ENCODE measurements around the gene ACADS. TPM values are rescaled to one million over a fixed set of nuclear protein-coding genes. Genes with fewer than 3 reads are reported as not detected.

The ACADS gene
- 10 to 100 TPM; 11.8 to 12.6 TPM for total RNA-seq

- ChIA-PET CTCF (interaction anchor here (0.6 kb wide), 1 partner anchor 371 kb away, joined by 3 read pairs; no protein-coding TSS in a partner anchor), POLR2A (interaction anchor here (0.5 to 0.6 kb wide), 3 partner anchors 11 to 522 kb away, joined by 3 to 16 read pairs (median 3); partner anchors contain the start of gene UNC119B)
Measured at GRCh38 chr12:120725659-120726509, at the start of gene ACADS. TSS of gene ACADS (plus strand) at chr12:120725826. CDS start at chr12:120725886, 60 bp downstream.

DNA sequence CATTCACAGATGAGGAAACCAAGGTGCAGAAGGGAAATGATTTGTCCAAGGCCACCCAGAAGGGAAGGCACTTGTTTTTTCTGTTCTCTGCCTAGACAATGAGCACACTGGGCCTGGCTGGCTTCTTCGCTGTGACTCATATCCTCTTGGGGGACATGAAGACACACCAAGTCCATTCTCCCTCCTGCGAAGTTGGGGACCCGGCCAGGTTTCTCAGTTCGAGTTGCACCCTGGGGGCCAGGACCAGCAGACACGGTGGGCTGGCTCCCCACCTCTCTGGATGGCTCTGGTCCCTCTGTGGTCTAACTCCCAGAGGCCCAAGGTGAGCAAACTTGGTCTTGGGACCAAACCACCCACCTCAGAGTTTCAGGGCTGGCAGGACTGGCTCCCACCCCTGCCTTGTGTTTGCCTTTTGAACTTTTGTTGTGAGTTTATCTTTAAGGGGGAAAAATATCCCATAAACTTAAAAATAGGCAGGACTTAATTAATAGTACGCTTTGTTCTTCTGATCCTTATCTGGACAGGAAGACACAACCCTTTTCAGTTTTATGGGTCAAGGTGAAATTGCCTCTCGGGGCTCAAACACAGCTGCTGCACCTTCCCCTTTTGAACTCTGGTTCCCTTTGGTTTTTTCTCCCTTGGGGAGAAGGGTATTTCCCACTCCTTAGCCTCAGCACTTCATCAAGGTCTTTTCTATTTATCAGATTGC lies 47.7 kb upstream of the ACADS start:
- CTCF ChIA-PET, result interaction anchor here (0.8 kb wide), 1 partner anchor 31 kb away, joined by 3 read pairs; no protein-coding TSS in a partner anchor
- POLR2A ChIA-PET, result no interaction called here

- ChIA-PET POLR2A (no interaction called here), CTCF (interaction anchor here (0.8 kb wide), 1 partner anchor 32 kb away, joined by 3 read pairs; no protein-coding TSS in a partner anchor)
Measured at GRCh38 chr12:120678572-120678971, 47.1 kb upstream of the ACADS start.

- ChIA-PET POLR2A (no interaction called here), CTCF (no interaction called here)
Measured at GRCh38 chr12:120680165-120680738, 45.4 kb upstream of the ACADS start.

DNA sequence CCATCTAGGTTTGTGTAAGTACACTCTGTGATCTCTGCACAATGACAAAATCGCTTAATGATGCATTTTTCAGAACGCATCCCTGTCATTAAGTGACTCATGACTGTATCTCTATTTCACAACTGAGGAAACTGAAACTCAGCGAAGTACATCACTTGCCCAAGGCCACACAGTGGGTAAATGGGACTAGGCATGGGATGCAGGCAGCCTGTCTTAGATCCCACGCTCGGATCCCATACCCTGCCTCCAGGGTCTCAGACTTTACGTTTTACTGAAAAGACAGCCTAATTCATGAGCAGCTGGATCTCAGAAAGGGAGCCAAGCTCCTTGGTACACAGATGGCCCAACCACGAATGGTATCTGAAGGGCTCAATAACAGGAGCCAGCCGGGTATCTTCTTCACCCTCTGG lies 41.1 kb upstream of the ACADS start:
- POLR2A ChIA-PET, result no interaction called here
- CTCF ChIA-PET, result no interaction called here

DNA sequence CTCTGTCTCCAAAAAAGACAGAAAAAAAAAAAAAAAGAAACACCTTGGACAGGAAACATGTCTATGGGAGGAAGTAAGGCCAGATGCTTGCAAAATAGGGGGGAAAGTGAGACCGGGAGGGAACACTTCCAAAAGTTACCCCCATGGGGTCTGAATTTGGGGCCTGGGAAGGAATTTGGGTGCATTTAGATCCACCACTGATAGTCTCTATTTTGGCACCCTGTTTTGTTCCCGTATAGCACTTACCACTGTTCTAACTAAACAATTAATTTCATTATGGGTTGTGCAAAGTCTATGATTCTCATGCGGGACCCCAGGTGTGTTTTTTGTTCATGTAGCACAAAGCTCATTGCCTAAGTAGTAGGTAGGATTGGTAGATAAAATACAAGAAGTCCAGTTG lies 40.1 kb upstream of the ACADS start:
- POLR2A ChIA-PET, result interaction anchor here (0.7 kb wide), 1 partner anchor 240 kb away, joined by 3 read pairs; no protein-coding TSS in a partner anchor

DNA sequence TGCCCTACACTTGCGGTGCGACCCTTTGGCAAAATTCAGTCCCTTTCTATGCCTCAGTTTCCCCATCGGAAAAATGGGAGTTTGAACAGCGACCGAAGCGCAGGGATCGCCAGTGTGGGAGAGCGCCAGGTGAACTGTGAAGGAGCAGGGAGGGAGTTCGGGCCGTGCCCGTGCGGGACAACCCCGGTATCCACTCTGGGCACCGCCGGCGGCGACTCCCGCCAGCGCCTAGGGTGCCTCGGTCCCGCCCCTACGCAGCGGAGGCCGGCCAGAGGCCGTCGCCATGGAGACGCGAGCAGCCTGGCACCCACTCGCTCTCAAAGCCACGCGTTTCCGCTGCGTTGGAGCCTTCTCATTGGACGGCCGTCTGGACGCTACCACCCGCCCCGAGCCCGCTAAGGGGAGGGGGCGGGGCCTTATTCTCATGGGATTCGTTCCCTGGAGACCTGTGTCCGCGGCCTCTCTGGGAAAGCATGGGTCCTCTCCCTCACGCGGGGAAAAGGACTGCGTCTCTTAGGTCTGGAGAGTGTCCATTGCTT lies 39.4 kb upstream of the ACADS start:
- POLR2A ChIA-PET, result interaction anchor here (0.6 kb wide), 1 partner anchor 219 kb away, joined by 6 read pairs; no protein-coding TSS in a partner anchor
- CTCF ChIA-PET, result interaction anchor here (0.6 kb wide), 2 partner anchors 918 to 996 kb away, joined by 3 to 4 read pairs; no protein-coding TSS in a partner anchor

More for the DNA sequence above, 40.1 kb upstream of the ACADS start:
- CTCF ChIA-PET, result interaction anchor here (0.6 kb wide), 1 partner anchor 384 kb away, joined by 3 read pairs; no protein-coding TSS in a partner anchor

GRCh38 chr12:120686690-120687577 lies 38.7 kb upstream of the ACADS start, which contains the start of gene MLEC:
TSS of gene MLEC (plus strand) at chr12:120687149. CDS start at chr12:120687297, 148 bp downstream.
- POLR2A ChIA-PET, result interaction anchor here (0.6 to 1.3 kb wide), 3 partner anchors 70 to 218 kb away, joined by 4 to 6 read pairs (median 6); partner anchors contain the start of gene POP5
- CTCF ChIA-PET, result interaction anchor here (0.6 to 1.4 kb wide), 5 partner anchors 20 to 995 kb away, joined by 3 to 6 read pairs (median 3); no protein-coding TSS in a partner anchor

DNA sequence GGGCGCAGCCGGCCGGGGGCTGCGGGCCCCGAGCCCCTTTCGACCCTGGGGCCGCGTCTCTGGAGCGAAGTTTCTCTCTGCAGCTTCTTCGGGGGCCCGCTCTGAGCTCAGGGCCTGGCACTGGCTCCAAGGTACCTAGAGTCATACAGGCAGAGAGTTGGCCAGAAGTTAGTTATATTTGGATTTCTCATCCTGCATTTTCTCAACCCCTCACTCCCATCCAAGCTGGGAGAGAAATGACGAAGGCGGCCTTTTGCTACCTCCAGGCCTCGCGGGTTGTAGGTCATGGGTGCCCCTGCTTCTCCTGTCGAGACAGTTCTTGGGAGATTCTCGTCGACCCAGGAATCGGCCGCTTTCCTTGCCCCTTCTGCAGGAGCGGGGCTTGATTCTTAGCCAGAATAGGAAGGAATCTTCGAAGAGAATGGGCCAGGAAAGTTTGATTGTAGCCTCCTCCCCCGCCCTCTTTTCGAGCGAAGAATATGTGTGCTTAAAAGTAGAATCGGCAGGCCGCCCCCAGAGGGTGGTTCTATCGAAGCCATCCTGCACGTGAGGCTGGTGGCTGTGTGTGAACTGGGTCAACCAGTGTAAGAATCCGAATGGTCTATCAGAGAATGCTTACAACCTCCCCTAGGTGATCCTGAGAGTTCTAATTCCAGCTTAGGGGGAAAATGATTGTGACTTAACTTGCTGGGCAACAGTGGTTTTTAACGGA lies 37.9 kb upstream of the ACADS start:
- POLR2A ChIA-PET, result interaction anchor here (1.0 to 1.3 kb wide), 2 partner anchors 69 to 106 kb away, joined by 4 to 6 read pairs; partner anchors contain the start of gene POP5

GRCh38 chr12:120688527-120689071 lies 37.0 kb upstream of the ACADS start:
- ChIA-PET POLR2A (no interaction called here), CTCF (interaction anchor here (0.6 to 1.7 kb wide), 4 partner anchors 40 to 161 kb away, joined by 3 to 6 read pairs (median 4); no protein-coding TSS in a partner anchor)

More for the DNA sequence above, 37.9 kb upstream of the ACADS start:
- CTCF ChIA-PET, result interaction anchor here (0.6 to 1.4 kb wide), 4 partner anchors 19 to 160 kb away, joined by 3 to 6 read pairs (median 4); no protein-coding TSS in a partner anchor

DNA sequence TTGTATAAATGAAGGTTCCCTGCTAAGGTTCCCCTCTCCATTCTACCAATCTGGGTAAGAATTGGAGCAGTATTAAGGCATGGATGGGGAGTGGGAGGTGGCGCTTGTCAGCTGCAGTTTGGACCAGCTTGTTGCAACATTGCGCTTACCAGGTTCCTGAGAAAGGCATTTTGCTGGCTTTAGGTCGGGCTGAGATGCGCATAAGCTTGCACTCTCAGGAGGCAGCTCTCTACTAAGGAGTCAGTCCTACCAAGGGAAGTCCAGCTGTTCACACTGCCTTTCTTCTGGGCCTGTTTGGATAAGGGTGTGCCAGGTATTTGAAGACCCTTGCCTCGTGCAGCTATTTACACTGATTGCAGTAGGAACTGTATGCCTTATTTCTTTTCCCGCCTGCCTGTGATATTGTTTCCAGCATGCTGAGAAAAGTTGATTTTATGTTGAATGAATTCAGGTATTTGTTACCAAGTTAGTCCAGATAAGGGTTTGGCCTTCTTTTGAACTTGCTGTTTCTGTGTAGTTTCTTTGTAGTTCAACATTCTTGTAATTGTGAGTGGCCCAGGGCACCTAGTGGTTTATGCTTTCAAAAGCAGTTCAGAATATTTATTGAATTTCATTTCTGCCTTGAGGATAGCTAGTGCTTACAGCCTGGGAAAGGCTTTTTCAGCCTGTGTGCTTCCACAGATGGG lies 36.1 kb upstream of the ACADS start:
- CTCF ChIA-PET, result interaction anchor here (1.7 kb wide), 1 partner anchor 42 kb away, joined by 5 read pairs; no protein-coding TSS in a partner anchor
- POLR2A ChIA-PET, result no interaction called here

GRCh38 chr12:120690083-120690450 lies 35.6 kb upstream of the ACADS start:
- CTCF ChIA-PET, result interaction anchor here (1.7 kb wide), 2 partner anchors 11 to 43 kb away, joined by 4 to 5 read pairs; no protein-coding TSS in a partner anchor
- POLR2A ChIA-PET, result no interaction called here

- POLR2A ChIA-PET, result no interaction called here
- CTCF ChIA-PET, result interaction anchor here (1.7 kb wide), 1 partner anchor 10 kb away, joined by 4 read pairs; no protein-coding TSS in a partner anchor
Measured at GRCh38 chr12:120690978-120691377, 34.6 kb upstream of the ACADS start.

- CTCF ChIA-PET, result no interaction called here
- POLR2A ChIA-PET, result no interaction called here
Measured at GRCh38 chr12:120692524-120693033, 33.0 kb upstream of the ACADS start.

DNA sequence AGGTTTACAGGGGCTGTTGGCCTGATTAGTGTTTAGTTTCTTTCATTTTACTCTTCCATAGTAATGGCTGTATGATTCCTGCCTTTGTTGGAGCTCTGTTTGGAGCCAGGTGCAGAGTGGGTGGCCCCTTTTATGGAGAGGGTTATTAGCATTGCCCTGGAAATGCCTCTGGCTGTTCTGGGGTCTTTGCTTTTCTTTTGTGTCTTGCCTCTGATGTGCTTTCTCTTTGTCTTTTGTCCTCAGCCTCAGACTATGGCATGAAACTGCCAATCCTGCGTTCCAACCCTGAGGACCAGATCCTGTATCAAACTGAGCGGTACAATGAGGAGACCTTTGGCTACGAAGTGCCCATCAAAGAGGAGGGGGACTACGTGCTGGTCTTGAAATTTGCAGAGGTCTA lies 31.8 kb upstream of the ACADS start:
- CTCF ChIA-PET, result no interaction called here
- POLR2A ChIA-PET, result no interaction called here

DNA sequence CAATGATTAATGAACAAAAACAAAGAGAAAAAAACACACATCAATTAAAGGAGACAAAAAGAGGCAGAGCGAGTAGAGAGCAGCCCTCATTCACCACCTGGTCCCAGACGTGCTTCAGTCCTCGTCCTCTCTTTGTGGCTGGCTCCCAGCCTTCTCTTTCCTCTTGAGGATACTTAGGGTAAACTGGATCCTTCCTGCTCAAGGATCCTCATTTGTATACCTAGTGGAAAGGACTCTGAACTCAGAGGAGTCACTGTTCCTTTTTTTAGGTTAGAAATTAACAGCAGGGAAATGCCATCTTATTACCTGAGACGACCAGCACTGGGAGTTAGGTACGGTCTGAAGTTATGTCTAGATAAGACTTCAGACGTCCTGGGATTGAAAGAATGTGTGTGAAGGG lies 29.0 kb upstream of the ACADS start:
- POLR2A ChIA-PET, result no interaction called here
- CTCF ChIA-PET, result no interaction called here
